Activated CD8-positive, alpha-beta memory T cell treated with anti-CD3 and anti-CD28 coated beads for 24 hours (primary cell): ENCODE data around the gene SSB.
"Not testable (repeated sequence)": the region's sequence is repeated elsewhere in the genome, so short reads cannot be mapped to it uniquely, and the experiment has no call there.

Experiments used
- DNase-seq: peaks from one replicate; pipeline ENCODE4 v3.0.0-alpha.2; 2020

The SSB gene

GRCh38 chr2:169790581-169790980 is 8.1 kb upstream of the SSB start:
- no peak for DNase-seq

DNA sequence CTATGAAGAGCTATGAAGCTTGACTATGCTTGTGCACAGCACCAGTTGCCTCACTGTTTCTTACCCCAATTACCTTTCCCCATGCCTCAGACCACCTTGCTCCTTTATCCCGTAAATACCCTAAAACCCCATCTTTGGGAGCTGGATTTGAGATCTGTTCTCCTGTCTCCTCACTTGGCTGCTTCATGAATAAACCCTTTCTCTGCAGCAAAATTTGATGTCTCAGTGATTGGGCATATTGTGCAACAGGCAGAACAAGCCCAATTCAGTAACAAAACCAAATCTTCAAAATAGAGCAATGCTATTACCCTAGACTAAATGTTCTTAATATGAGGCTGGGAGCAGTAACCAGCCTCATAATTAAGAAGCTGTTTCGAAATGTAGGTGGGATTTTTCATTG is 3.5 kb upstream of the SSB start:
- no peak for DNase-seq

DNA sequence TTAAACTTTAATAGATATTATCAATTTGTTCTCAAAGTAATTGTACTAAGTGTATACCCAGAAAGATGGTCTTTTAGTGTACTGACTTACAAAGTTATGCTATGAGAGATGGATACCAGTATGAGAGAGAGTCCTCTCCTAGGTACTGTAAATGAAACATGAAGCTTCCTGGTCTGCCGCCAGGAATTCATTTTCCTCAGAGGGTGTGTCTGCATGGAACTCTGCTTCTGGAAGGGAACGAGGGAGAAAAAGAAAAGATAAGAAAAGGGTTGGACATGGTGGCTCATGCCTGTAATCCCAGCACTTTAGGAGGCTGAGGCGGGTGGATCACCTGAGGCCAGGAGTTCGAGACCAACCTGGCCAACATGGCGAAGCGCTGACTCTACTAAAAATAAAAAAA is 2.2 kb upstream of the SSB start:
- no peak for DNase-seq

GRCh38 chr2:169797601-169798000 is 1.1 kb upstream of the SSB start:
- no peak for DNase-seq

DNA sequence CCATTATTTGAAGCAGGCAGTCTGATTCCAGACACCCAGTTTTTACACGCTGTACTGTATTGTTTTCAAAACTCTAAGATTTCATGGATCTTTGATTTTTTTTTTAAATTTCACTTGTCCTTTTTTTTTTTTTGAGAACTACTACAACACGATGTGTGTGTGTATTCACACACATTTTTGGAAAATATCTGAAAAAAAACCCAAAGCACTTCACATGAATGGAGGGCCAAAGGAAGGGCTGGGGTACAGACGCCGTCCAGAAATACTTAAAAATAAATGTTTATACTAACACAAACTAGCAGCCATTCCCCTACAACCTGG is 314 bp upstream of the SSB start:
- no peak for DNase-seq

DNA sequence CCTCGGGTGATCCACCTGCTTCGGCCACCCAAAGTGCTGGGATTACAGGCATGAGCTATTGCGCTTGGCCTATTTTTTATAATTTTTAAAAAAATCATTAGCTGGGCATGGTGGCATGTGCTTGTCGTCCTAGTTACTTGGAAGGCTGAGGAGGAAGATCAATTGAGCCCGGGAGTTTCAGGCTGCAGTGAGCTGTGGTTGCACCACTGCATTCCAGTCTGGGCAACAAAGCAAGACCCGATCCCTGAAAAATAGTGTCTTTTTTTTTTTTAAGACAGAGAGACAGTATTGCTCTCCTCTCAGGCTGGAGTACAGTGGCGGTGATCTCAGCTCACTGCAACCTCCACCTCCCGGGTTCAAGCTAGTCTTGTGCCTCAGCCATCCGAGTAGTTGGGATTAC is 4.8 kb downstream of the SSB start:
- DNase-seq = no peak

GRCh38 chr2:169806586-169806985 is 7.9 kb downstream of the SSB start:
- no peak for DNase-seq

DNA sequence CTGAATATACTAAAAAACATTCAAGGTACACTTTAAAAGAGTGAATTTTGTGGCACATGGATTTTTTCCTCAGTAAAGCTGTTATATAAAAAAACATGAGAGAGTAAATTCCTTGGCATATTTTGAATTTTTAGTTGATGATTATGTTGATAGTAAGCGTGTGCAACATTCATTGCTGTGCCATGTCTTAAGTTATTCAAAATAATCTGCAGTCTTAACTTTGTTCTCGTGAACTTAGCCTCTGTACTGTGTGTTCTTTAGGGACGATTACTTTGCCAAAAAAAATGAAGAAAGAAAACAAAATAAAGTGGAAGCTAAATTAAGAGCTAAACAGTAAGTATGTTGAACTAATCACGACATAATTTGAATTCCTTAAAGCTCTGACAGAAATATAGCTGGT is 9.6 kb downstream of the SSB start:
- DNase-seq = no peak

DNA sequence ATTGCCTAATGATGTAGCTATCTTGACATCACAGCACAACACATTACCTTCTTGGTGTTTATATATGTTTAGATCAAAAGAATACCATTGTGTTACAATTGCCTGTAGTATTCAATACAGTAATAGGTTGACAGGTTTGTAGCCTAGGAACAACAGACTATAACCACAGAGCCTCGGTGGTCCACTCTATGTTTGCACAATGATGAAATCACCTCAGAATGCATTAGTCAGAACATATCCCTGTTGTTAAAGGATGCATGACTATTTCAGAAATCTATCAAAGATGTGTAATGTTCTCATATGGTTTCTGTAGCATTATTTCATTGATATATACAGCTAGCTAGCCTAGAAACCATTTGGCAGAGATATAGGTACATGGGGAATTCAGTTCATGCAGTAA is 17.2 kb downstream of the SSB start:
- no peak for DNase-seq

DNA sequence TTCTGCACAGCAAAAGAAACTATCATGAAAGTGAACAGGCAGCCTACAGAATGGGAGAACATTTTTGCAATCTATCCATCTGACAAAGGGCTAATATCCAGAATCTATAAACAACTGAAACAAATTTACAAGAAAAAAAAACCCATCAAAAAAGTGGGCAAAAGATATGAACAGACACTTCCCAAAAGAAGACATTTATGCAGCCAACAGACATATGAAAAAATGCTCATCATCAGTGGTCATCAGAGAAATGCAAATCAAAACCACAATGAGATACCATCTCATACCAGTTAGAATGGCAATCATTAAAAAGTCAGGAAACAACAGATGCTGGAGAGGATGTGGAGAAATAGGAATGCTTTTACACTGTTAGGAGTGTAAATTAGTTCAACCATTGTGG is 18.3 kb downstream of the SSB start:
- DNase-seq = not testable (repeated sequence)

DNA sequence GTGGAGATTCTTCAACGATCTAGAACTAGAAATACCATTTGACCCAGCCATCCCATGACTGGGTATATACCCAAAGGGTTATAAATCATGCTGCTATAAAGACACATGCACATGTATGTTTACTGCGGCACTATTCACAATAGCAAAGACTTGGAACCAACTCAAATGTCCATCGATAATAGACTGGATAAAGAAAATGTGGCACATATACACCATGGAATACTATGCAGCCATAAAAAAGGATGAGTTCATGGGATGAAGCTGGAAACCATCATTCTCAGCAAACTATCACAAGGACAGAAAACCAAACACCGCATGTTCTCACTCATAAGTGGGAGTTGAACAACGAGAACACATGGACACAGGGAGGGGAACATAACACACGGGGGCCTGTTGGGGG is 18.7 kb downstream of the SSB start:
- not testable (repeated sequence) for DNase-seq

- DNase-seq = no peak
Observed at GRCh38 chr2:169818241-169818640, 19.6 kb downstream of the SSB start.

GRCh38 chr2:169819106-169819505 is 20.4 kb downstream of the SSB start:
- no peak for DNase-seq

DNA sequence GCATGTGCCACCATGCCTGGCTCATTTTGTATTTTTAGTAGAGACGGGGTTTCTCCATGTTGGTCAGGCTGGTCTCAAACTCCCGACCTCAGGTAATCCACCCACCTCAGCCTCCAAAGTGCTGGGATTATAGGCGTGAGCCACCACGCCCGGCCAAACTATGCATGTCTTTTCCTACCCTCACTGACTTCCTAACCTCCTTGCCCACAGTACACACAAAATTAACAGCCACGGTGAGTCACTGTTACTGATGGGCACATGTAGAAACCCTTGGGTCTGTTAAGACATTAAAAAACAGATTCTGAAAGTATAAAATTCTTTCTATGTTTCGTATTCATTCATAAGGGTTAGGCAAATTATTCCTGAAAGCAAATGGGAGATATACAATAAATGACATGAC is 21.4 kb downstream of the SSB start:
- DNase-seq = not testable (repeated sequence)

GRCh38 chr2:169822036-169822435 is 23.4 kb downstream of the SSB start:
- no peak for DNase-seq

- DNase-seq = no peak
Observed at GRCh38 chr2:169822785-169823392, 24.2 kb downstream of the SSB start.

GRCh38 chr2:169823996-169824372 is 25.3 kb downstream of the SSB start:
- DNase-seq = no peak

GRCh38 chr2:169824373-169825333 is 26.0 kb downstream of the SSB start, which contains the start of gene METTL5:
METTL5 (minus strand) TSS chr2:169824905; CDS start chr2:169824597, 308 bp downstream.
- peak; percentile 94 for DNase-seq

GRCh38 chr2:169827272-169828140 is 28.8 kb downstream of the SSB start, which contains the start of gene UBR3:
UBR3 (plus strand) TSS chr2:169827454; CDS start chr2:169827508, 54 bp downstream.
- DNase-seq = peak; percentile 94

DNA sequence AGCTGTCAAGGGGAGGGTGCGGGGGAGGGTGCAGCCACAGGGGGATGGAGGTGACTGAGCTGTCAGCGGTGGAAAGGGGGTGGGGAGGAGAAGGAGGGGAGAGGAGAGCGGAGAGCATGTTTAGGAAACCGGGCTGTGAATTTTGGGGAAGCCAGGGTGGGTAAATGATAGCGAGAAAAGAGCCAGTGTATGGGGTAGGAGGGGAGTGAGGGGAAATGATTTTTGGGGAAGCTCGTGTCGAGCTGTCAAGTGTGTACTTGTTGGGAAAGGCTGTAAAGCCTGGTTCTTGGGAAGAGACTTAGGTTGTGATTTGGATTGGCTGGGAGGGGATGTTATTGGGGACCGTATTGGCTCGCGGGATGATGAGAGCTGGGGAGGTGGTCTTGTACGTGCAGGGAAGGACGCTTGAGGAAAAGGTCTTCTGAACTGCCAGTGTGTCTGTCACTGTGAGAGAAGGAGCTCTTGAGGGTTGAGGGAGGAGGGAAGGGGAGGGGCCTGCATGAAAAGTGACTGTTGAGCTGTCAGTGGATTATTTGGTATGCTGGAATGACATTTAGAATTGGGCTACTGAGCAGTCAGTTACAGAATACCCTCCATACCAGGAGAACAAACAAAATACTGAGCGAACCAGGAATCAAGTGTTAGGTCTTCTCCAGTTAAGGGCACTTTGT is 29.6 kb downstream of the SSB start:
- DNase-seq = peak; percentile 70

- no peak for DNase-seq
Observed at GRCh38 chr2:169834401-169834800, 35.7 kb downstream of the SSB start.

DNA sequence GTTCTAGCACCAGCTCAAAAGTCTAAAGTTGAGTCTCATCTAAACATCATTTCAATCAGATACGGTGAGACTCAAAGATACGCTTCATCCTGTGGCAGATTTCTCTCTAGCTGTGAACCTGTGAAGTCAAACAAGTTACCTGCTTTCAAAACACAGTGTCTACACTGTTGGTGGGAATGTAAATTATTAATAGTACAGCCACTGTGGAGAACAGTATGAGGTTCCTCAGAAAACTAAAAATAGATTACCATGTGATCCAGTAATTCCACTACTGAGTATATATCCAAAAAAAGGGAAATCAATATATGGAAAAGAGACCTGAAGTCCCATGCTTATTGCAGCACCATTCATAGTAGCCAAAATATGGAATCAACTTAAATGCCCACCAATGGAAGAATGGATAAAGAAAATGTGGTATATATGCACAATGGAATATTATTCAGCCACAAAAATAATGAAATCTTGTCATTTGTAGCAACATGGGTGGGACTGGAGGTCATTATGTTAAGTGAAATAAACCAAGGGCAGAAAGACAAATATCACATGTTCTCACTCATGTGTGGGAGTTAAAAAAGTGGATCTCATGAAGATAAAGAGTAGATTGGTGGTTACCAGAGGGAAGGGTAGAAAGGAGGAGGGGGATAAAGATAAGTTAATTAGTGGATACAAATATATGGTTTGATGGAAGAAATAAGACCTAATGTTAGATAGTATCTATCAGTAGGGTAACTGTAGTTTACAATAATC is 40.2 kb downstream of the SSB start:
- DNase-seq = no peak
